HepG2 (cell line): Measurements from ENCODE around the gene PTPRE. TPM values are rescaled to one million over a fixed set of nuclear protein-coding genes. Genes with fewer than 3 reads are reported as not detected.

ENCODE experiments used
- ATAC-seq: fragments of 200-7000 bp; cut with Tn5 transposase; 3 replicates; pipeline ENCODE4 v1.9.1; 2020; ENCODE audit warnings: mild to moderate bottlenecking, moderate library complexity
- BruUV-seq: library from RNA; stranded (reverse); fragments of 400-500 nt; replicated peaks from 2 replicates; lab custom pipeline; 2021; lab: Mats Ljungman, UMichigan
- CTCF ChIA-PET: fragments of 300-600 bp; formaldehyde crosslinking; extraction: SDS; loops from one replicate; lab custom pipeline; 2021; ENCODE audit warnings: low total read pairs, inconsistent platforms, low intra/inter-chr PET ratio; lab: Yijun Ruan, JAX
- POLR2A ChIA-PET: fragments of 350-600 bp; sonication (Branson Sonifier 250); formaldehyde crosslinking; loops from one replicate; lab custom pipeline; 2020; ENCODE audit warnings: antibody characterized with exemption, inconsistent platforms; lab: Yijun Ruan, JAX
- DNase-seq: peaks from one replicate; pipeline ENCODE4 v3.0.0-alpha.2; 2015; ENCODE audit warnings: low spot score
- FAIRE-seq: peaks from 3 replicates; lab custom pipeline; 2011; peaks lifted over from hg19 to GRCh38; lab: Jason Lieb, UNC
- H2AFZ ChIP-seq: one replicate; pipeline ENCODE4 v1.6.1; 2011; ENCODE audit warnings: low read length, inconsistent platforms
- H3K27ac ChIP-seq: fragments of 300-600 bp; 3 replicates; pipeline ENCODE4 v1.8.0; 2011; ENCODE audit warnings: mixed run types, mild to moderate bottlenecking, mixed read lengths, low read length, inconsistent platforms; ENCODE audit not compliant: insufficient read depth; ENCODE audit errors: extremely low read length
- H3K27me3 ChIP-seq, 2 experiments: fragments of 200-600 bp in 1 of 2; 2 replicates in 1 of 2; 3 replicates in 1 of 2; pipeline versions ENCODE4 v1.6.0 to v1.8.0; 2011; ENCODE audit warnings: low read length in 2 of 2, mild to moderate bottlenecking in 2 of 2, moderate library complexity in 2 of 2, inconsistent platforms in 1 of 2; ENCODE audit not compliant: insufficient read depth in 2 of 2, control insufficient read depth in 1 of 2
- H3K36me3 ChIP-seq, 2 experiments: fragments of 200-600 bp in 1 of 2; replicated peaks in 1 of 2; 2 replicates in 1 of 2; 3 replicates in 1 of 2; pipeline versions ENCODE4 v1.5.1 to v1.8.0; 2011; ENCODE audit warnings: low read length in 2 of 2, inconsistent platforms in 1 of 2; ENCODE audit not compliant: insufficient read depth in 2 of 2, control insufficient read depth in 1 of 2
- H3K4me1 ChIP-seq: 2 replicates; pipeline ENCODE4 v1.5.1; 2012; ENCODE audit warnings: low read length, inconsistent platforms; ENCODE audit not compliant: insufficient read depth
- H3K4me2 ChIP-seq: 2 replicates; pipeline ENCODE4 v1.6.0; 2011; ENCODE audit warnings: low read depth, low read length, inconsistent platforms
- H3K4me3 ChIP-seq, 3 experiments: fragments of 200-600 bp in 1 of 3; sonication (generic), shearing (Covaris generic) in 1 of 3; replicated peaks in 1 of 3; 2 replicates each; pipeline ENCODE4 v1.5.1; 2011 to 2016; ENCODE audit warnings: low read length in 3 of 3, inconsistent platforms in 2 of 3, low read depth in 2 of 3, mild to moderate bottlenecking in 2 of 3, control low read depth in 1 of 3, mixed read lengths in 1 of 3; ENCODE audit not compliant: insufficient read depth in 1 of 3
- H3K79me2 ChIP-seq: one replicate; pipeline ENCODE4 v1.6.1; 2011; ENCODE audit warnings: low read length, inconsistent platforms; ENCODE audit not compliant: insufficient read depth
- H3K9ac ChIP-seq: 2 replicates; pipeline ENCODE4 v1.6.0; 2011; ENCODE audit warnings: mild to moderate bottlenecking, low read depth, low read length, inconsistent platforms; ENCODE audit not compliant: insufficient read depth
- H3K9me3 ChIP-seq: 2 replicates; pipeline ENCODE4 v1.5.1; 2012; ENCODE audit warnings: mild to moderate bottlenecking, low read length
- H4K20me1 ChIP-seq: 2 replicates; pipeline ENCODE4 v1.6.0; 2011; ENCODE audit warnings: inconsistent platforms, mild to moderate bottlenecking, low read length, moderate library complexity; ENCODE audit not compliant: insufficient read depth
- FOXP1 ChIP-seq, 2 experiments: fragments of 450-650 bp in 1 of 2; IDR thresholded peaks; 2 replicates each; pipeline ENCODE4 v1.6.1; 2017 to 2018; ENCODE audit warnings: antibody characterized with exemption in 1 of 2
- GATAD2A ChIP-seq: IDR thresholded peaks from 2 replicates; pipeline ENCODE4 v1.6.1; 2016
- HOXA5 ChIP-seq: sonication (generic); formaldehyde crosslinking; IDR thresholded peaks from 2 replicates; pipeline ENCODE4 v1.4.0; 2020; ENCODE audit warnings: missing genetic modification reagents
- MYNN ChIP-seq: sonication (generic); formaldehyde crosslinking; IDR thresholded peaks from 2 replicates; pipeline ENCODE4 v1.4.0; 2020; ENCODE audit warnings: mild to moderate bottlenecking, low read depth, missing genetic modification reagents
- NAIF1 ChIP-seq: sonication (generic); formaldehyde crosslinking; IDR thresholded peaks from 2 replicates; pipeline ENCODE4 v1.5.0; 2020; ENCODE audit warnings: mild to moderate bottlenecking, missing genetic modification reagents, borderline replicate concordance
- NFE2L2 ChIP-seq: fragments of 150-350 bp; IDR thresholded peaks from 2 replicates; pipeline ENCODE4 v1.6.1; 2014; ENCODE audit warnings: low read length
- ZFAT ChIP-seq: sonication (generic); formaldehyde crosslinking; conservative IDR thresholded peaks from 2 replicates; pipeline ENCODE4 v1.8.1; 2023; ENCODE audit warnings: missing genetic modification reagents, inconsistent platforms
- ZNF121 ChIP-seq: sonication (generic); formaldehyde crosslinking; IDR thresholded peaks from 2 replicates; pipeline ENCODE4 v1.5.0; 2020; ENCODE audit warnings: mild to moderate bottlenecking, missing genetic modification reagents
- ZNF556 ChIP-seq: sonication (generic); formaldehyde crosslinking; IDR thresholded peaks from 2 replicates; pipeline ENCODE4 v1.4.0; 2020; ENCODE audit warnings: mild to moderate bottlenecking, missing genetic modification reagents, borderline replicate concordance
- ZNF850 ChIP-seq: sonication (generic); formaldehyde crosslinking; conservative IDR thresholded peaks from 2 replicates; pipeline ENCODE4 v1.9.0; 2021; ENCODE audit warnings: mild to moderate bottlenecking, missing genetic modification reagents
- WGBS: methylation state at CpG from one replicate; pipeline ENCODE4 v1.1.6; 2017; ENCODE audit warnings: low lambda C conversion rate; 5-methylcytosine and 5-hydroxymethylcytosine counted together
- in situ Hi-C: cut with HindIII; loops from 2 replicates; pipeline ENCODE4 v1.10.0; 2017; ENCODE audit warnings: low pct_unique_long_range_greater_than_20kb; ENCODE audit not compliant: extremely low pct_ligation_motif_present
- intact Hi-C: fragments of 100-400 bp; cut with micrococcal nuclease; formaldehyde crosslinking; loops from one replicate; pipeline ENCODE4 v1.10.0; 2022; ENCODE audit not compliant: unreplicated experiment
- polyA plus RNA-seq, 8 experiments: library from polyadenylated mRNA; depleted of rRNA in 3 of 8; stranded (reverse) in 7 of 8; unstranded in 1 of 8; fragments of >200 nt; fragmentation: Illumina TruSeq in 4 of 8; extraction: Trizol in 4 of 8; gene quantifications; 2 replicates each; pipeline versions ENCODE4 v1.2.1 to v1.2.3, GENCODE V29; 2011 to 2016; ENCODE audit warnings: low read depth in 4 of 8, missing spikeins in 1 of 8, mixed read lengths in 1 of 8; ENCODE audit not compliant: insufficient read depth in 1 of 8
- total RNA-seq, 5 experiments: library from RNA; depleted of rRNA; stranded (reverse); fragments of >200 nt; fragmentation: Illumina TruSeq; extraction: Trizol; gene quantifications; 2 replicates each; pipeline ENCODE4 v1.2.3, GENCODE V29; 2016; ENCODE audit warnings: low read depth in 1 of 5
- TF ChIP-seq, protein P1 (sequence below): sonication (generic); formaldehyde crosslinking; IDR thresholded peaks from 2 replicates; pipeline ENCODE4 v1.5.0; 2020; ENCODE audit warnings: mild to moderate bottlenecking, low read depth, missing genetic modification reagents, borderline replicate concordance

Gene PTPRE
- total and polyA plus RNA-seq, 2 of the 13 experiments (the other 11 are each of a cell fraction or from before 2014, with no cell fraction given) = 0.01 to 0.02 TPM

- no peak for TF ChIP-seq HOXA5 (CRISPR knock-in tag)
- TF ChIP-seq GATAD2A (CRISPR knock-in tag) = no peak
These were observed 135.3 kb downstream of the PTPRE start (continued) for GRCh38 chr10:128042131-128042610.

- H3K9ac ChIP-seq = no peak overlapping the region
- DNase-seq (no peak), FAIRE-seq (no peak)
- H3K79me2 ChIP-seq = no peaks in the 10 kb centered on the region
- H2AFZ ChIP-seq = no peak overlapping the region
- no peaks in the 10 kb centered on the region for H3K36me3 ChIP-seq
- no peaks in the 10 kb centered on the region for H4K20me1 ChIP-seq
- POLR2A ChIA-PET = no interaction called here
- no peak overlapping the region for H3K4me2 ChIP-seq
- peaks cover 2 to 48% of the 10 kb centered on the region in 2 experiments; a peak in 3 of 5 replicates for H3K27me3 ChIP-seq
- WGBS = 23% methylated on average over 11 of the region's 18 CpGs
- no peaks in the 10 kb centered on the region for H3K9me3 ChIP-seq
- TF ChIP-seq, protein P1, sequence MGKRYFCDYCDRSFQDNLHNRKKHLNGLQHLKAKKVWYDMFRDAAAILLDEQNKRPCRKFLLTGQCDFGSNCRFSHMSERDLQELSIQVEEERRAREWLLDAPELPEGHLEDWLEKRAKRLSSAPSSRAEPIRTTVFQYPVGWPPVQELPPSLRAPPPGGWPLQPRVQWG (CRISPR knock-in tag) = no peak
- no peak for TF ChIP-seq MYNN (CRISPR knock-in tag)
- no peak for TF ChIP-seq ZFAT (CRISPR knock-in tag)
- TF ChIP-seq NAIF1 (CRISPR knock-in tag) = no peak
- TF ChIP-seq NFE2L2 = no peak
- TF ChIP-seq ZNF556 (CRISPR knock-in tag) = no peak
- no peak for TF ChIP-seq ZNF850 (CRISPR knock-in tag)
- no peak for TF ChIP-seq FOXP1 (IDR thresholded peaks at IDR 0.05)
- no peak for TF ChIP-seq FOXP1 (CRISPR knock-in tag; IDR thresholded peaks at IDR 0.05)
- TF ChIP-seq ZNF121 (CRISPR knock-in tag) = no peak
- TF ChIP-seq, all 625 proteins: peak for 0
- CTCF ChIA-PET = no interaction called here
- in situ Hi-C loops (no loop called here), intact Hi-C loops (no loop called here)
- H3K27ac ChIP-seq = no peak overlapping the region
- no peak for ATAC-seq
- peaks cover 10% of the 10 kb centered on the region for H3K4me1 ChIP-seq
- H3K4me3 ChIP-seq = no peak overlapping the region
- no TSS peak for BruUV-seq
These were observed 136.5 kb downstream of the PTPRE start for GRCh38 chr10:128043259-128044045.
